SJCRH30 (cell line): Measurements from ENCODE around the gene MZF1. TPM values are rescaled to one million over a fixed set of nuclear protein-coding genes. Genes with fewer than 3 reads are reported as not detected.

Experiments
- DNase-seq, 2 experiments: peaks; one replicate each; pipeline ENCODE4 v3.0.0-alpha.2; 2015 to 2020
- H3K27ac ChIP-seq: fragments of 250-450 bp; sonication (Bioruptor Pico); 2 replicates; pipeline ENCODE4 v1.5.1; 2020; ENCODE audit warnings: mild to moderate bottlenecking, moderate library complexity
- H3K27me3 ChIP-seq: fragments of 250-450 bp; sonication (Bioruptor Pico); 2 replicates; pipeline ENCODE4 v1.5.1; 2020; ENCODE audit warnings: mild to moderate bottlenecking, moderate library complexity
- H3K36me3 ChIP-seq: fragments of 250-450 bp; sonication (Bioruptor Pico); 2 replicates; pipeline ENCODE4 v1.5.1; 2020; ENCODE audit warnings: mild to moderate bottlenecking, moderate library complexity
- H3K4me1 ChIP-seq: fragments of 250-450 bp; sonication (Bioruptor Pico); 2 replicates; pipeline ENCODE4 v1.5.1; 2020; ENCODE audit warnings: mild to moderate bottlenecking, moderate library complexity
- H3K4me3 ChIP-seq: fragments of 250-450 bp; sonication (Bioruptor Pico); 2 replicates; pipeline ENCODE4 v1.5.1; 2020; ENCODE audit warnings: mild to moderate bottlenecking, moderate library complexity
- H3K9me3 ChIP-seq: fragments of 250-450 bp; sonication (Bioruptor Pico); replicated peaks from 2 replicates; pipeline ENCODE4 v1.5.1; 2020; ENCODE audit warnings: mild to moderate bottlenecking, moderate library complexity
- total RNA-seq: library from RNA; depleted of rRNA; stranded (reverse); fragments of >200 nt; shearing (Covaris generic); gene quantifications from 2 replicates; pipeline ENCODE4 v1.2.3, GENCODE V29; 2014

MZF1 gene
- total RNA-seq, 1 experiment from 2014 or later, result 6.5 TPM

DNA sequence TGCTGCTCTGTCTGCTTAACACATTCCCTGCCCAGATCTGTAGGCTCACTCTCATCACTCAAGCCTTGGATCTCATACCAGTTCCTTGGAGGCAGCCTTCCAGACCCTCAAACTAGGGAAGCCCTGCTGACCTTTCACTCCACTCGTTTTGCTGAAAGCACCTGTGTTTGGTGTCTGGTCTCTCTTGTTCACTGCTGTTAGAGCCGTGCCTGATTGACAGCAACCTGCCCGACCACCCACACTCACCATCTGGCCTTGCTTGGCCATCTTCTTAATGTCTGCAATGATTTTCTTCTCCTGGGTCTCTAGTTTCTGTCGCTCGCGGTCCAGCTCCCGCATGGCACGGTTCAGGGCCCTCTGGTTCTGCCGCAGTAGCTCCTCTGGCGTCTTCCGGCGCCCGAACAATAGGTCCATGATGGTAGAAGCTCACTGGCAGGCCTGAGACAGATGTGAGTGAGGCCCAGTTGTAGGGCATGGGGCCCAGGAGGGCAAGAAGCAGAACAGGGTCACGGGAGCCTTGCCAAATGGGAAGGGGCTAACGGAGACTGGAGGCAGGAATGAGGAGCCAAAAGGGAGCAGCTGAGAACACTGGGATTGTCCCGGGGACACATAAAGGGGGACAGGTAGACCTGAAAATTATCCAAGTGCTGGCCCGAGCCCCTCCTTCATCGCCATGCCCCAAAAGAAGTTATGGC lies 19.2 kb downstream of the MZF1 start:
- DNase-seq, result peak in 1 of 2 experiments; percentile 26

DNA sequence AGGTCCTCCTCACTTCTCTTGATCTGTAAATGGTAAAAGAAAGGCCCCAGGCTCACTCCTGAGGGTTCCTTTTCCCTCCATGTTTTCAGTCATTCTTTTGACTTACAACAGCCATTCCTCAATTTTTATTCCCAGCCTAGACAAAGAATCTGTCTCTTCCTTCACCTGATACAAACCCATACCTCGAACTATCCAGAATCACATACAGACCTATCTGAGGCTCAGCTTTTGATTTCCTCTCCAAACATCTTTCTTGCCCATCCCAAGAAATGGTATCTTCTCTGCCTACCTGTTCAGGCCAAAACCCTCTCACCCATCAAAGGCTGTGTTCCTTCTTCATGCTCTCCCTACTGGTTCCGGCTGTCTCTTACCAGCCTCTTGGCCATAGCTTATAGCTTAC lies 20.5 kb downstream of the MZF1 start:
- Histone ChIP-seq H3K4me1 (no peaks in the 10 kb centered on the region; the same call in 1 of the 2 replicates), H3K27me3 (no peaks in the 10 kb centered on the region), H3K9me3 (no peaks in the 10 kb centered on the region), H3K36me3 (peaks cover 61% of the 10 kb centered on the region), H3K4me3 (no peak overlapping the region), H3K27ac (no peak overlapping the region)
- no peak for DNase-seq

More for the DNA sequence above, 19.2 kb downstream of the MZF1 start:
- H3K9me3 ChIP-seq, result no peaks in the 10 kb centered on the region
- peak overlapping the region; percentile 60 for H3K4me3 ChIP-seq
- no peaks in the 10 kb centered on the region; the same call in 1 of the 2 replicates for H3K4me1 ChIP-seq
- peak overlapping the region; percentile 32; the same call in 1 of the 2 replicates for H3K27ac ChIP-seq
- peaks cover 48% of the 10 kb centered on the region for H3K36me3 ChIP-seq
- H3K27me3 ChIP-seq, result no peaks in the 10 kb centered on the region

DNA sequence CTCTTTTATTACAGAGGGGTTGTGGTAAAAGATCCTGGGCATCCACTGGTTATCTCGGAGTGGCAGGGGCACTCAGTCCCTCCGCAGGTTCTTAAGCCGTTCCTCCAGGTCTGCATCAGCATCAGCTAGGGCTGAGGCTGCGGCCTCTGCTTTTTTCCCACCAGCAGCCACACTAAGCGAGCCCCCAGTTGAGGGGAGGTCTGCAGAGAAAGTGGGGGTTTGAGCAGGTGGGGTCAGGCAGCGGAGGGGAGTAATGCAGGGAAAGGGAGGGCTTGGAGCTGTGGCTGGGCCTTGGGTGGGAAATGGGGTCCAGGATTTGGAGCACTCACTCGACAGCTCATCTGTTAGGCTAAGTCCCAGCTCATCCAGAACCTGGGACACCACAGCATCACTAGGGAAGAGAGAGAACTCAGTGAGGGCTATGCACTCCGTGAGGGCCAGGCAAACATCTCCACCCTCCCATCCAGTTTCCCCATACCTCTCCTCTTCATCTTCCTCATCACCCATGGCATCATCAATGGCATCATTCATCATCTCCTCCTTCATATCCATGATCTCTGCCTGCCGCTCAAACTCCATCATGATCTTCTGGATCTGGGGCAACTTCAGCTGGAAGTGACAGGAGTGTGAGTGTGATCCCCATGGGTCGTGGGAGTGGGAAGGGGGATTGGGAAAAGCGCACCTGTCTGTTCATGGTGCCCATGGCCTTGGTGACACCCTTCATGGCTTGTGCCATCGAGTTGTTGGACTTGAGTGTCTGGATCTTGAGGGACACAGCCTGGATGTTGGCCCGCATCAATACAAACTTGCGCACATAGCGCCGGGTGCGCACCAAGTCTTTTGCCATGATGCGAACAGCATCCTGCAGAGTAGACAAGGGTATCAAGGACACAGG lies 21.3 kb downstream of the MZF1 start:
- DNase-seq, result no peak
- no peaks in the 10 kb centered on the region for H3K9me3 ChIP-seq
- H3K27ac ChIP-seq, result no peak overlapping the region
- H3K36me3 ChIP-seq, result peaks cover 67% of the 10 kb centered on the region
- no peaks in the 10 kb centered on the region for H3K27me3 ChIP-seq
- no peaks in the 10 kb centered on the region; the same call in 1 of the 2 replicates for H3K4me1 ChIP-seq
- H3K4me3 ChIP-seq, result no peak overlapping the region

DNA sequence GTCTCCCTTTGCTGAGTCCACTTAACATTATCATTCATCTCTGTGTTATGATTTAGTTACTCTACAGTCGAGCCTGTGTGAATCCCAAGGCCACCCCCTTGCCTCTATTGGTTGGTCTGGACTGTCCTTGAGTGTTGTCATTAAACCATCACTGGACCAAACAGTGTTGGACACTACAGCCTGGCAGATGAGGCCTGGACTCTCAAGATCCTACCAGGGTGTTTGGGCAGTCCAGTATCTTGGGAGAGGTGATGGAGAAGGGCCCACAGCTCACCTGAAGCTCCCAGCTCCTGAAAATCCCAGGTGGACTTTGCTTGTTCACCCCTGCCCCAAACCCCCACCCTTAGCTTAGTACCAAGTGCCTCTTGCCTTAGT lies 22.0 kb downstream of the MZF1 start:
- peaks cover 67% of the 10 kb centered on the region for H3K36me3 ChIP-seq
- no peak for DNase-seq
- no peaks in the 10 kb centered on the region for H3K27me3 ChIP-seq
- peaks cover 5% of the 10 kb centered on the region; the same call in 1 of the 2 replicates for H3K4me1 ChIP-seq
- no peak overlapping the region for H3K27ac ChIP-seq
- no peak overlapping the region for H3K4me3 ChIP-seq
- no peaks in the 10 kb centered on the region for H3K9me3 ChIP-seq

DNA sequence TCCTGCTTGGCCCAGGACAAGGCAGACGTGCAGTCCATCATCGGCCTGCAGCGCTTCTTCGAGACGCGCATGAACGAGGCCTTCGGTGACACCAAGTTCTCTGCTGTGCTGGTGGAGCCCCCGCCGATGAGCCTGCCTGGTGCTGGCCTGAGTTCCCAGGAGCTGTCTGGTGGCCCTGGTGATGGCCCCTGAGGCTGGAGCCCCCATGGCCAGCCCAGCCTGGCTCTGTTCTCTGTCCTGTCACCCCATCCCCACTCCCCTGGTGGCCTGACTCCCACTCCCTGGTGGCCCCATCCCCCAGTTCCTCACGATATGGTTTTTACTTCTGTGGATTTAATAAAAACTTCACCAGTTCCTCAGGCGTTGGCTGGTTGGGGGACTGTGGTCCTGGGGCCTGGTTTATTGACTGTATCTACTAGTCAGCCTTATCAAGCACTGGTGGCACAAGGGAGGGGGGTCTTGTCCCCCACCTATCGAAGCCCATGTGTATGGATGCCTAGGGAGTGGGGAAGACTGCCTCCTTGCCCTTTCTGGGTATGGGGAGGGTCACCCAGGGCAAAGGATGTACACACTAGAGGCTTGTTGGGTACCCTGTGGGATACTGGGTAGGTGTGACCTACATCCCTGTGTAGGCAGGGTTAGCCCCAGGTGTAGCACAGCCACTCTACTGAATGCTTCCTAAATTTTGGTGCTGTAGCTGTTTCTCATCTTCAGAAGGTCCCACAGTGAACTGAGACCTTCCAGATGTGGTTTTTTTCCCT lies 22.6 kb downstream of the MZF1 start:
- peaks cover 72% of the 10 kb centered on the region for H3K36me3 ChIP-seq
- no peak for DNase-seq
- no peaks in the 10 kb centered on the region; the same call in 1 of the 2 replicates for H3K27me3 ChIP-seq
- H3K4me1 ChIP-seq, result peaks cover 7% of the 10 kb centered on the region; the same call in 1 of the 2 replicates
- no peak overlapping the region for H3K27ac ChIP-seq
- H3K9me3 ChIP-seq, result no peaks in the 10 kb centered on the region
- no peak overlapping the region for H3K4me3 ChIP-seq

DNA sequence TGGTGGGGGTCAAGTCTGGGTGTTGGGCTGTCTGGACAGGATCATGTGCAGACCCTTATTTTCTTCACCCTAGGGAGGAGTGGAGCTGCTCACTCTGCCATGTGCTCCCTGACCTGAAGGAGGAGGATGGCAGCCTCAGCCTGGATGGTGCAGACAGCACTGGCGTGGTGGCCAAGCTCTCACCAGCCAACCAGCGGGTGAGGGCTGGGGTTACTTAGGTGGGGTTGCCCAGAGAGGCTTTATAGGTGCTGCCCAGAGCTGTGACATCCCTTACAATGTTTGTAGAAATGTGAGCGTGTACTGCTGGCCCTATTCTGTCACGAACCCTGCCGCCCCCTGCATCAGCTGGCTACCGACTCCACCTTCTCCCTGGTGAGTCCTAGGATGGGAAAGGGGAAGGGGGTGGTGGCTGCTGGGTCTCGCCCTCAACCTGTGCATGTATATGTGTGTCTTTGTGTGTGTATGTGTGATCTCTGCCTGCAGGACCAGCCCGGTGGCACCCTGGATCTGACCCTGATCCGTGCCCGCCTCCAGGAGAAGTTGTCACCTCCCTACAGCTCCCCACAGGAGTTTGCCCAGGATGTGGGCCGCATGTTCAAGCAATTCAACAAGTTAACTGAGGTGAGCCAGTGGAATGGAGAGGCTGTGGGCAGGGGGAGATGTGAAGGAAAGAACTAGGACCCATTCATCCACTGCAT lies 23.3 kb downstream of the MZF1 start:
- DNase-seq, result no peak
- Histone ChIP-seq H3K9me3 (no peaks in the 10 kb centered on the region), H3K4me1 (peaks cover 7% of the 10 kb centered on the region; the same call in 1 of the 2 replicates), H3K27ac (no peak overlapping the region), H3K4me3 (no peak overlapping the region), H3K27me3 (no peaks in the 10 kb centered on the region; the same call in 1 of the 2 replicates), H3K36me3 (peaks cover 79% of the 10 kb centered on the region)

DNA sequence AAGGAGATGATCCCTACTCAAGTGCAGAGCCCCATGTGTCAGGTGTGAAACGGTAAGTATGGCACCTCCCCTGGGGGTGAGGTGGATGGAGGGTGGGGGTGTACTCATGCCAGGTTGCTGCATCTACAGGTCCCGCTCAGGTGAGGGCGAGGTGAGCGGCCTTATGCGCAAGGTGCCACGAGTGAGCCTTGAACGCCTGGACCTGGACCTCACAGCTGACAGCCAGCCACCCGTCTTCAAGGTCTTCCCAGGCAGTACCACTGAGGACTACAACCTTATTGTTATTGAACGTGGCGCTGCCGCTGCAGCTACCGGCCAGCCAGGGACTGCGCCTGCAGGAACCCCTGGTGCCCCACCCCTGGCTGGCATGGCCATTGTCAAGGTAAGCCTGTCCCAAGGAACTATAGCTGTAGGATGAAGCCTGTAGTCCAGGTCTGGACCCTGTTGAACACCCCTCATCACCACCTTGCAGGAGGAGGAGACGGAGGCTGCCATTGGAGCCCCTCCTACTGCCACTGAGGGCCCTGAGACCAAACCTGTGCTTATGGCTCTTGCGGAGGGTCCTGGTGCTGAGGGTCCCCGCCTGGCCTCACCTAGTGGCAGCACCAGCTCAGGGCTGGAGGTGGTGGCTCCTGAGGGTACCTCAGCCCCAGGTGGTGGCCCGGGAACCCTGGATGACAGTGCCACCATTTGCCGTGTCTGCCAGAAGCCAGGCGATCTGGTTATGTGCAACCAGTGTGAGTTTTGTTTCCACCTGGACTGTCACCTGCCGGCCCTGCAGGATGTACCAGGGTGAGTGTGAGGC lies 24.1 kb downstream of the MZF1 start:
- Histone ChIP-seq H3K27ac (no peak overlapping the region), H3K9me3 (no peaks in the 10 kb centered on the region), H3K4me3 (no peak overlapping the region), H3K4me1 (peaks cover 7% of the 10 kb centered on the region; the same call in 1 of the 2 replicates), H3K36me3 (peaks cover 79% of the 10 kb centered on the region), H3K27me3 (no peaks in the 10 kb centered on the region; the same call in 1 of the 2 replicates)
- DNase-seq, result no peak

DNA sequence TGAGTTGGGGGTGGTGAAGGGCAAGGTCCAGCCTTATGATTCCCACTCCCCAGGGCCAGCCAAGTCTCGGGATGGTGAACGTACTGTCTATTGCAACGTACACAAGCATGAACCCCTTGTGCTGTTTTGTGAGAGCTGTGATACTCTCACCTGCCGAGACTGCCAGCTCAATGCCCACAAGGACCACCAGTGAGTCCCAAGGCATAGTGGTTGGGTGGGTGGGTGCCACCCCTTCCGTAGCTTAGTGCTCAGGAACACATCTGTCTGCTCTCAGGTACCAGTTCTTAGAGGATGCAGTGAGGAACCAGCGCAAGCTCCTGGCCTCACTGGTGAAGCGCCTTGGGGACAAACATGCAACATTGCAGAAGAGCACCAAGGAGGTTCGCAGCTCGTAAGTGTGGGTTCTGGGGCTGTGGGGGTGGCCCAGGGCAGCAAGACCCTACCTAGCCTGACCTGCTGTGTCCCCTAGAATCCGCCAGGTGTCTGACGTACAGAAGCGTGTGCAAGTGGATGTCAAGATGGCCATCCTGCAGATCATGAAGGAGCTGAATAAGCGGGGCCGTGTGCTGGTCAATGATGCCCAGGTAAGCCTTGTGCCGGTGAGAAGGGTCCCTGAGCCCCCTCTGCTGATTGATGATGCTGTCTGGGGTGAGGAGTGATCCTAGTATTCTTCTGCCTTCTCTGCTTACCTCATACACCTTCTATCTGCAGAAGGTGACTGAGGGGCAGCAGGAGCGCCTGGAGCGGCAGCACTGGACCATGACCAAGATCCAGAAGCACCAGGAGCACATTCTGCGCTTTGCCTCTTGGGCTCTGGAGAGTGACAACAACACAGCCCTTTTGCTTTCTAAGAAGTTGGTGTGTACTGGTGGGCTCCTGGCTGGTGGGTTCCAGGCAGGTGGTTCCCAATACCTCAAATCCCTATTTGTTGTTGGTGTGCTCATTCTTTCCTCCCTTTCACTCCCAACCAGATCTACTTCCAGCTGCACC lies 25.5 kb downstream of the MZF1 start:
- Histone ChIP-seq H3K36me3 (peaks cover 76% of the 10 kb centered on the region), H3K27me3 (no peaks in the 10 kb centered on the region; the same call in 1 of the 2 replicates), H3K27ac (no peak overlapping the region), H3K4me1 (peaks cover 7% of the 10 kb centered on the region; the same call in 1 of the 2 replicates), H3K4me3 (no peak overlapping the region), H3K9me3 (no peaks in the 10 kb centered on the region)
- no peak for DNase-seq

DNA sequence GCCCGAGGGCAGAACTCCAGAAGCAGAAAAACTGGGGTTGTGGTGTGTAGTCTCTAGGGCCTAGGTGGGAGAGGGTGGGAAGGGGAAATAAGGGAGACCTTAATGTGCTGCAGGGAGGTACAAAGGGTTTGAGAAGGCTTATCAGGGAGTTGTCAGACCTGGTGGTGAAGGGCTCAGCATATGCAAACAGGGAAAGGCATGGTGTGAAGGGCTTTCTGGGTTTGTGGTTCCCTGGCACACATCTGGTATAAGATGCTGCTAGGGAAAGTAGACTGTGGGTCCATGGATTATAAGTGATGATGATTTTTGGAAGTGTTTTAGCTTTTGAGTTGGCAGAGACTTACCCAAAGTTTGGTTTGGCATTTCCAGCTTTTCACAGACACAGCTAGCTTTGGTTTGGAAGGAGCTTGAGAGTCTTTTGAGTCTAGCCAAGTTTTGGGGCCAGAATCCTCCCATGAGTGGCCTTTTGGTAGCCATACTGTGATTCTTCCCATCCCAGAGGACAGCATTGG lies 27.1 kb downstream of the MZF1 start:
- Histone ChIP-seq H3K27ac (no peak overlapping the region), H3K4me3 (peak overlapping the region; percentile 99), H3K9me3 (no peaks in the 10 kb centered on the region), H3K36me3 (peaks cover 62% of the 10 kb centered on the region), H3K27me3 (no peaks in the 10 kb centered on the region; the same call in 1 of the 2 replicates), H3K4me1 (peaks cover 7% of the 10 kb centered on the region; the same call in 1 of the 2 replicates)
- no peak for DNase-seq

DNA sequence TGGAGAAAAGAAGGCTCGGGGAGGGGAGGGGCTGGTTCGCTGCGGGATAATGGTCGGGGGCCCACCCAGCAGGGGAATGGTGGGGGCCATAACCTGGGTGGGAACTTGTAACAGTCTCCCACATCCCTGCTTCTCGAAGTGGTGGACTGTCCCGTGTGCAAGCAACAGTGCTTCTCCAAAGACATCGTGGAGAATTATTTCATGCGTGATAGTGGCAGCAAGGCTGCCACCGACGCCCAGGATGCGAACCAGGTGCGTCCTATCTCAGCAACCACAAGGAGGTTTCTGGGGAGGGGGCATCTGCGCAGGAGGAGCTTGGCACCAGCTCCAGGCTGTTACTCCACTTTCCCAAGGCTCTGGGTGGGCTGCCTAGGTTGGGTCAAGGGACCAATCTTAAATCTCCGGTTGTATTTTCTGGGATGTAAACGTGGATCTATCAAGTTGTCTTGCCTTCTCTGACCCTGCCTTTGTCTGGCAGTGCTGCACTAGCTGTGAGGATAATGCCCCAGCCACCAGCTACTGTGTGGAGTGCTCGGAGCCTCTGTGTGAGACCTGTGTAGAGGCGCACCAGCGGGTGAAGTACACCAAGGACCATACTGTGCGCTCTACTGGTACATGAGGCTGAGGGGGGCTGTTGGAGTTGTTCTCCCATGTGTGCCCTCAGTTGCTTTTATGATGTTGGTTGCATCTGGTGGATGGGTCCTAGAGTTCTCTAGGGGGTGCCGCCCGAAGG lies 27.7 kb downstream of the MZF1 start:
- H3K4me3 ChIP-seq, result peak overlapping the region; percentile 99
- H3K4me1 ChIP-seq, result peaks cover 7% of the 10 kb centered on the region; the same call in 1 of the 2 replicates
- no peak overlapping the region; the same call in 1 of the 2 replicates for H3K27ac ChIP-seq
- no peaks in the 10 kb centered on the region for H3K9me3 ChIP-seq
- peaks cover 56% of the 10 kb centered on the region for H3K36me3 ChIP-seq
- no peaks in the 10 kb centered on the region; the same call in 1 of the 2 replicates for H3K27me3 ChIP-seq
- DNase-seq, result no peak

DNA sequence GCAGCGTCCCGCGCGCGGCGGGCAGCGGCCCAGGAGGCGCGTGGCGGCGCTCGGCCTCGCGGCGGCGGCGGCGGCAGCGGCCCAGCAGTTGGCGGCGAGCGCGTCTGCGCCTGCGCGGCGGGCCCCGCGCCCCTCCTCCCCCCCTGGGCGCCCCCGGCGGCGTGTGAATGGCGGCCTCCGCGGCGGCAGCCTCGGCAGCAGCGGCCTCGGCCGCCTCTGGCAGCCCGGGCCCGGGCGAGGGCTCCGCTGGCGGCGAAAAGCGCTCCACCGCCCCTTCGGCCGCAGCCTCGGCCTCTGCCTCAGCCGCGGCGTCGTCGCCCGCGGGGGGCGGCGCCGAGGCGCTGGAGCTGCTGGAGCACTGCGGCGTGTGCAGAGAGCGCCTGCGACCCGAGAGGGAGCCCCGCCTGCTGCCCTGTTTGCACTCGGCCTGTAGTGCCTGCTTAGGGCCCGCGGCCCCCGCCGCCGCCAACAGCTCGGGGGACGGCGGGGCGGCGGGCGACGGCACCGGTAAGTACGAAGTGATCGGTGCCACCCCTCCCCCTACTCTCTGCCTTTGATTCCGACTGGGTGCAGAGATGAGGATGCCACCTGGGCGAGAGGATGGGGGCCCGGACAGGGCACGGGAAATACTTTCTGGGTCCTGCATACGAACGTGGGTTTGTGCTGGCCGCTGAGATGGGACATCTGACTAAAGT lies 28.4 kb downstream of the MZF1 start:
- no peaks in the 10 kb centered on the region for H3K9me3 ChIP-seq

More for the DNA sequence above, 28.4 kb downstream of the MZF1 start:
- Histone ChIP-seq H3K4me1 (peaks cover 7% of the 10 kb centered on the region; the same call in 1 of the 2 replicates), H3K4me3 (peak overlapping the region; percentile 99), H3K27me3 (no peaks in the 10 kb centered on the region; the same call in 1 of the 2 replicates), H3K27ac (peak overlapping the region; percentile 75), H3K36me3 (peaks cover 49% of the 10 kb centered on the region)
- peak in 1 of 2 experiments; percentile 63 for DNase-seq
